Testis (tissue), 3 donors: Measurements from ENCODE around the gene TTC17. TPM values are rescaled to one million over a fixed set of nuclear protein-coding genes. Genes with fewer than 3 reads are reported as not detected.

Experiments used
- DNase-seq: peaks from one replicate; pipeline ENCODE4 v3.0.0-alpha.2; 2019
- H3K27ac ChIP-seq, 2 donors: fragments of 200-600 bp; sonication (generic); one replicate each; pipeline ENCODE4 v1.5.1; 2019
- H3K27me3 ChIP-seq: fragments of 200-600 bp; sonication (generic); one replicate; pipeline ENCODE4 v1.5.1; 2019
- H3K36me3 ChIP-seq: fragments of 200-600 bp; sonication (generic); one replicate; pipeline ENCODE4 v1.5.1; 2017; ENCODE audit warnings: low read depth; ENCODE audit errors: missing control alignments
- H3K4me1 ChIP-seq: fragments of 200-600 bp; sonication (generic); one replicate; pipeline ENCODE4 v1.5.1; 2019
- H3K4me3 ChIP-seq, 2 donors: fragments of 200-600 bp; sonication (generic); one replicate each; pipeline ENCODE4 v1.5.1; 2017 to 2019
- H3K9me3 ChIP-seq: fragments of 200-600 bp; sonication (generic); one replicate; pipeline ENCODE4 v1.5.1; 2017
- CTCF ChIP-seq, 3 experiments: fragments of 450-650 bp in 2 of 3; fragments of 200-600 bp in 1 of 3; sonication (generic) in 1 of 3; IDR thresholded peaks; one replicate each; pipeline ENCODE4 v1.5.1; 2016 to 2019; ENCODE audit warnings: antibody characterized with exemption in 3 of 3, mild to moderate bottlenecking in 2 of 3, moderate library complexity in 1 of 3
- POLR2A ChIP-seq: fragments of 450-650 bp; IDR thresholded peaks from one replicate; pipeline ENCODE4 v1.6.1; 2017; ENCODE audit warnings: antibody characterized with exemption, mild to moderate bottlenecking, moderate library complexity
- WGBS, 2 donors: methylation state at CpG; one replicate each; pipeline ENCODE4 v1.1.5; 2018; 5-methylcytosine and 5-hydroxymethylcytosine counted together
- intact Hi-C: fragments of 100-400 bp; cut with DNase I; formaldehyde crosslinking; loops from one replicate; pipeline ENCODE4 v1.15.1; 2023; ENCODE audit warnings: low total_unique reads
- polyA plus RNA-seq: library from polyadenylated mRNA; stranded (reverse); fragments of 350-450 nt; fragmentation: Illumina TruSeq; extraction: RNeasy Lipid Tissue Mini Kit (QIAGEN cat#74804); gene quantifications from one replicate; pipeline ENCODE4 v1.2.3, GENCODE V29; 2014; ENCODE audit warnings: low read depth, low replicate concordance; ENCODE audit not compliant: insufficient read depth
- total RNA-seq, 2 donors: library from RNA; depleted of rRNA; stranded (reverse); fragments of >200 nt; gene quantifications; one replicate each; pipeline ENCODE4 v1.2.3, GENCODE V29; 2016

The TTC17 gene
- total and polyA plus RNA-seq, 3 donors from 2014 or later = 74.9 to 141 (median 134) TPM

- Histone ChIP-seq H3K4me3 (no peak overlapping the region), H3K4me1 (no peaks in the 10 kb centered on the region), H3K27ac (no peak overlapping the region), H3K36me3 (no peaks in the 10 kb centered on the region), H3K27me3 (no peaks in the 10 kb centered on the region), H3K9me3 (no peaks in the 10 kb centered on the region)
- DNase-seq = no peak
- 100% methylated on average over 1 of the region's 1 CpG for WGBS, 2 donors
- intact Hi-C loops = no loop called here
- TF ChIP-seq POLR2A (no peak), CTCF (IDR thresholded peaks at IDR 0.05) (no peak)
Observed at GRCh38 chr11:43434893-43435292, 76.2 kb downstream of the TTC17 start.

GRCh38 chr11:43440486-43440885, 81.8 kb downstream of the TTC17 start:
- intact Hi-C loops = no loop called here
- H3K27ac ChIP-seq = no peak overlapping the region
- no peaks in the 10 kb centered on the region for H3K4me1 ChIP-seq
- 93 to 96% methylated on average over 2 of the region's 2 CpGs for WGBS, 2 donors
- no peaks in the 10 kb centered on the region for H3K9me3 ChIP-seq
- no peaks in the 10 kb centered on the region for H3K36me3 ChIP-seq
- H3K4me3 ChIP-seq = no peak overlapping the region
- H3K27me3 ChIP-seq = no peaks in the 10 kb centered on the region
- no peak for DNase-seq
- TF ChIP-seq CTCF (IDR thresholded peaks at IDR 0.05) = no peak
- no peak for TF ChIP-seq POLR2A

GRCh38 chr11:43443811-43444210, 85.1 kb downstream of the TTC17 start:
- Histone ChIP-seq H3K27me3 (no peaks in the 10 kb centered on the region), H3K36me3 (no peaks in the 10 kb centered on the region), H3K4me3 (no peak overlapping the region), H3K9me3 (no peaks in the 10 kb centered on the region), H3K4me1 (no peaks in the 10 kb centered on the region), H3K27ac (no peak overlapping the region)
- intact Hi-C loops = no loop called here
- DNase-seq = no peak
- 92 to 93% methylated on average over 4 of the region's 4 CpGs for WGBS, 2 donors
- TF ChIP-seq CTCF (IDR thresholded peaks at IDR 0.05) = no peak
- no peak for TF ChIP-seq POLR2A

- TF ChIP-seq POLR2A (no peak), CTCF (IDR thresholded peaks at IDR 0.05) (no peak)
- Histone ChIP-seq H3K9me3 (no peaks in the 10 kb centered on the region), H3K27ac (no peak overlapping the region), H3K36me3 (no peaks in the 10 kb centered on the region), H3K27me3 (no peaks in the 10 kb centered on the region), H3K4me1 (no peaks in the 10 kb centered on the region), H3K4me3 (no peak overlapping the region)
- intact Hi-C loops = no loop called here
- DNase-seq = no peak
Observed at GRCh38 chr11:43447151-43447550, 88.4 kb downstream of the TTC17 start.

GRCh38 chr11:43458486-43458885, 99.8 kb downstream of the TTC17 start:
- Histone ChIP-seq H3K4me1 (no peaks in the 10 kb centered on the region), H3K4me3 (no peak overlapping the region), H3K9me3 (no peaks in the 10 kb centered on the region), H3K36me3 (no peaks in the 10 kb centered on the region), H3K27me3 (no peaks in the 10 kb centered on the region), H3K27ac (no peak overlapping the region)
- TF ChIP-seq POLR2A (no peak), CTCF (IDR thresholded peaks at IDR 0.05) (no peak)
- DNase-seq = no peak
- intact Hi-C loops = no loop called here
- WGBS, 2 donors = 63 to 92% methylated on average over 2 of the region's 2 CpGs
